SK-N-SH treated with all-trans-retinoic acid at 6 μM for 48 hours (cell line): ENCODE data around the gene CGN.

Source experiments
- ARNTL ChIP-seq: fragments of 450-650 bp; formaldehyde crosslinking; IDR thresholded peaks from 2 replicates; pipeline ENCODE4 v1.5.0; 2020; ENCODE audit warnings: low read depth, mild to moderate bottlenecking, moderate library complexity, borderline replicate concordance
- BACH2 ChIP-seq: fragments of 250-450 bp; sonication (Bioruptor Pico); IDR thresholded peaks from 2 replicates; pipeline ENCODE4 v1.9.0; 2021; ENCODE audit warnings: mild to moderate bottlenecking, borderline replicate concordance
- ESRRG ChIP-seq: fragments of 250-450 bp; sonication (Bioruptor Pico); IDR thresholded peaks from 2 replicates; pipeline ENCODE4 v1.6.1; 2021; ENCODE audit warnings: mild to moderate bottlenecking
- GLIS3 ChIP-seq: fragments of 250-450 bp; sonication (Bioruptor Pico); IDR thresholded peaks from 2 replicates; pipeline ENCODE4 v1.5.0; 2020; ENCODE audit warnings: mild to moderate bottlenecking, moderate library complexity
- ISL1 ChIP-seq: fragments of 250-450 bp; sonication (Bioruptor Pico); IDR thresholded peaks from 2 replicates; pipeline ENCODE4 v2.1.2; 2022; ENCODE audit warnings: mild to moderate bottlenecking, moderate library complexity
- PATZ1 ChIP-seq: fragments of 250-450 bp; sonication (Bioruptor Pico); IDR thresholded peaks from 2 replicates; pipeline ENCODE4 v1.8.0; 2020; ENCODE audit warnings: mild to moderate bottlenecking, moderate library complexity, borderline replicate concordance
- PPARA ChIP-seq: fragments of 250-450 bp; sonication (Bioruptor Pico); IDR thresholded peaks from 2 replicates; pipeline ENCODE4 v1.5.0; 2020; ENCODE audit warnings: mild to moderate bottlenecking, borderline replicate concordance
- RARB ChIP-seq: fragments of 250-450 bp; sonication (Bioruptor Pico); IDR thresholded peaks from 2 replicates; pipeline ENCODE4 v1.8.0; 2021; ENCODE audit warnings: mild to moderate bottlenecking, moderate library complexity
- TCF4 ChIP-seq: fragments of 250-450 bp; sonication (Bioruptor Pico); IDR thresholded peaks from 2 replicates; pipeline ENCODE4 v1.8.0; 2021; ENCODE audit warnings: mild to moderate bottlenecking, moderate library complexity, borderline replicate concordance
- TOX ChIP-seq: fragments of 250-450 bp; sonication (Bioruptor Pico); IDR thresholded peaks from 2 replicates; pipeline ENCODE4 v1.8.0; 2021; ENCODE audit warnings: mild to moderate bottlenecking, moderate library complexity, borderline replicate concordance
- ZC3H10 ChIP-seq: fragments of 250-450 bp; sonication (Bioruptor Pico); IDR thresholded peaks from 2 replicates; pipeline ENCODE4 v1.5.1; 2021; ENCODE audit warnings: mild to moderate bottlenecking, moderate library complexity
- ZFP3 ChIP-seq: fragments of 250-450 bp; sonication (Bioruptor Pico); IDR thresholded peaks from 2 replicates; pipeline ENCODE4 v1.5.0; 2020; ENCODE audit warnings: mild to moderate bottlenecking, moderate library complexity
- ZFP30 ChIP-seq: fragments of 450-650 bp; formaldehyde crosslinking; IDR thresholded peaks from 2 replicates; pipeline ENCODE4 v1.5.0; 2022; ENCODE audit warnings: mild to moderate bottlenecking, moderate library complexity
- TF ChIP-seq, protein P1 (sequence below): fragments of 250-450 bp; sonication (Bioruptor Pico); IDR thresholded peaks from 2 replicates; pipeline ENCODE4 v1.5.1; 2020; ENCODE audit warnings: low read depth, mild to moderate bottlenecking, moderate library complexity

- TF ChIP-seq, protein P1, sequence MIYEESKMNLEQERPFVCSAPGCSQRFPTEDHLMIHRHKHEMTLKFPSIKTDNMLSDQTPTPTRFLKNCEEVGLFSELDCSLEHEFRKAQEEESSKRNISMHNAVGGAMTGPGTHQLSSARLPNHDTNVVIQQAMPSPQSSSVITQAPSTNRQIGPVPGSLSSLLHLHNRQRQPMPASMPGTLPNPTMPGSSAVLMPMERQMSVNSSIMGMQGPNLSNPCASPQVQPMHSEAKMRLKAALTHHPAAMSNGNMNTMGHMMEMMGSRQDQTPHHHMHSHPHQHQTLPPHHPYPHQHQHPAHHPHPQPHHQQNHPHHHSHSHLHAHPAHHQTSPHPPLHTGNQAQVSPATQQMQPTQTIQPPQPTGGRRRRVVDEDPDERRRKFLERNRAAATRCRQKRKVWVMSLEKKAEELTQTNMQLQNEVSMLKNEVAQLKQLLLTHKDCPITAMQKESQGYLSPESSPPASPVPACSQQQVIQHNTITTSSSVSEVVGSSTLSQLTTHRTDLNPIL (CRISPR knock-in tag): no peak
- TF ChIP-seq PATZ1 (CRISPR knock-in tag): no peak
- TF ChIP-seq RARB (CRISPR knock-in tag): no peak
- TF ChIP-seq ARNTL (CRISPR knock-in tag): no peak
- TF ChIP-seq ESRRG: no peak
- TF ChIP-seq ZFP3 (CRISPR knock-in tag): no peak
- no peak for TF ChIP-seq GLIS3 (CRISPR knock-in tag)
- no peak for TF ChIP-seq TCF4 (CRISPR knock-in tag)
- TF ChIP-seq BACH2 (CRISPR knock-in tag): no peak
- TF ChIP-seq PPARA (CRISPR knock-in tag): no peak
- no peak for TF ChIP-seq TOX (CRISPR knock-in tag)
- no peak for TF ChIP-seq ISL1
- TF ChIP-seq ZFP30 (CRISPR knock-in tag): no peak
- TF ChIP-seq ZC3H10 (CRISPR knock-in tag): no peak
These were observed 35.1 kb downstream of the CGN start for GRCh38 chr1:151546011-151546925.
